GM23248 (cell line): ENCODE measurements around the gene UNC93B1. TPM values are rescaled to one million over a fixed set of nuclear protein-coding genes. Genes with fewer than 3 reads are reported as not detected.

Experiments used
- DNase-seq: peaks from one replicate; pipeline ENCODE4 v3.0.0-alpha.2; 2015
- H2AFZ ChIP-seq: fragments of 200-600 bp; sonication (generic); 2 replicates; pipeline ENCODE4 v1.6.1; 2016; ENCODE audit warnings: antibody characterized with exemption
- H3F3A ChIP-seq: fragments of 200-600 bp; sonication (generic); 2 replicates; pipeline ENCODE4 v1.6.1; 2016; ENCODE audit warnings: mild to moderate bottlenecking, antibody characterized with exemption, mixed run types; ENCODE audit not compliant: insufficient read depth
- H3K27ac ChIP-seq: fragments of 200-600 bp; sonication (generic); 2 replicates; pipeline ENCODE4 v1.5.1; 2016; ENCODE audit warnings: mild to moderate bottlenecking
- H3K27me3 ChIP-seq: fragments of 200-600 bp; sonication (generic); replicated peaks from 2 replicates; pipeline ENCODE4 v1.6.1; 2016; ENCODE audit warnings: mild to moderate bottlenecking; ENCODE audit not compliant: insufficient read depth
- H3K36me3 ChIP-seq: fragments of 200-600 bp; sonication (generic); 2 replicates; pipeline ENCODE4 v1.6.1; 2016; ENCODE audit warnings: low read depth, mild to moderate bottlenecking
- H3K4me1 ChIP-seq: fragments of 200-600 bp; sonication (generic); 2 replicates; pipeline ENCODE4 v1.6.1; 2016; ENCODE audit warnings: mild to moderate bottlenecking; ENCODE audit not compliant: insufficient read depth
- H3K4me2 ChIP-seq: fragments of 200-600 bp; sonication (generic); one replicate; pipeline ENCODE4 v1.6.1; 2016; ENCODE audit warnings: mild to moderate bottlenecking; ENCODE audit not compliant: unreplicated experiment
- H3K4me3 ChIP-seq: fragments of 200-600 bp; sonication (generic); 2 replicates; pipeline ENCODE4 v1.5.1; 2016; ENCODE audit warnings: mild to moderate bottlenecking
- H3K79me2 ChIP-seq: fragments of 200-600 bp; sonication (generic); 2 replicates; pipeline ENCODE4 v1.6.1; 2016; ENCODE audit warnings: mild to moderate bottlenecking; ENCODE audit not compliant: insufficient read depth
- H3K9ac ChIP-seq: fragments of 200-600 bp; sonication (generic); 2 replicates; pipeline ENCODE4 v1.6.1; 2016; ENCODE audit warnings: mild to moderate bottlenecking
- H3K9me2 ChIP-seq: fragments of 200-600 bp; sonication (generic); 2 replicates; pipeline ENCODE4 v1.6.1; 2016; ENCODE audit warnings: mixed run types, mild to moderate bottlenecking, moderate library complexity; ENCODE audit not compliant: insufficient read depth
- H3K9me3 ChIP-seq: fragments of 200-600 bp; sonication (generic); one replicate; pipeline ENCODE4 v1.6.1; 2017; ENCODE audit warnings: low read depth
- H4K20me1 ChIP-seq: fragments of 200-600 bp; sonication (generic); 2 replicates; pipeline ENCODE4 v1.6.0; 2016; ENCODE audit not compliant: insufficient read depth
- EZH2 ChIP-seq: fragments of 200-600 bp; sonication (generic); IDR thresholded peaks from 2 replicates; pipeline ENCODE4 v1.6.1; 2018; ENCODE audit warnings: antibody characterized with exemption, mild to moderate bottlenecking; ENCODE audit not compliant: insufficient read depth, poor library complexity, severe bottlenecking
- EZH2phosphoT487 ChIP-seq: fragments of 200-600 bp; sonication (generic); IDR thresholded peaks from 2 replicates; pipeline ENCODE4 v1.6.1; 2018; ENCODE audit warnings: antibody characterized with exemption, moderate library complexity, mild to moderate bottlenecking, low read depth; ENCODE audit not compliant: insufficient read depth
- WGBS, 2 experiments: methylation state at CpG; one replicate each; pipeline ENCODE4 v1.1.6; 2015 to 2017; ENCODE audit warnings: low lambda C conversion rate in 2 of 2, low coverage in 1 of 2; ENCODE audit errors: missing lambda C conversion rate in 2 of 2; 5-methylcytosine and 5-hydroxymethylcytosine counted together
- in situ Hi-C: fragments of 300-500 bp; cut with MboI; formaldehyde crosslinking; loops from 2 replicates; pipeline ENCODE4 v1.15.0; 2020
- polyA plus RNA-seq: library from polyadenylated mRNA; unstranded; fragments of >200 nt; fragmentation: Nextera tagmentation; extraction: Ambion mirVana; gene quantifications from 2 replicates; pipeline ENCODE4 v1.2.1, GENCODE V29; 2016
- total RNA-seq: library from RNA; depleted of rRNA; stranded (reverse); fragments of >200 nt; shearing (Covaris generic); gene quantifications from 2 replicates; pipeline ENCODE4 v1.2.3, GENCODE V29; 2014

UNC93B1 gene
- total and polyA plus RNA-seq, 2 experiments from 2014 or later, result 20.9 to 41.1 TPM

DNA sequence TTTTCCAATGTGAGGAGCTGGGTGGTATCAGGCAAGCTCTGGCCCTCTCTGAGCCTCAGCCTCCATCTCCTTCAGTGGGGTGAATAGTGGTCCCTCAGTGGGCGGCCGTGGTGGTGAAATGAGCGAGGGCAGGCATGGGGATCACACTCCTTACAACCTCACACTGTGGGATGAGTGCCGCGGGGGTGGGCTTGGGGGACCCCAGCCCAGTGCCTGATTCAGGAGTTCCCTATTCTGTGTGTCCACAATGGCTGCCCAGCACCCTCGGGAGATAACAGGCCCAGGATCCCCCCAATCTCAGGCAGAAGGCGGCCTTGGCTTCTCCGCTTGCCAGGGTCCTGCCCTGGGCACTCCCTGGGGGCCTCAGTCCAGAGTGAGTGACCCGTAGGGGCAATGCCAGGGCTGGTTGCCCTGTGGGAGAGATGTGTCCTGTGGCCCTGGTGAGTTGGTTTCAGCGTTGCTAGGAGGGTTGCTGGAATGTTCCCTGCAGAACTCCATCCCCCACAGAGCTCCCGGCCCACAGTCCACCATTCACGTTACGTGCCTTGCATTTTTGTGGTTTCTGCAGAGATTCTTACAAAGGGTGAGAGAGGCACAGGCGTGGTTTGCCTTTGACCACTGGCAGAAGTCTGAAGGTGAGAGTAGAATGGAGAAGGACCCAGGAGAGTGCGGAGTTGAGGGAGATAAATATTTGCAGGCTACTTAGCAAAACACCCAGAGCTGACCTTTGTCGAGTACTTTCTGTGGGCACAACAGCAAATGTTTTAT is 9.1 kb upstream of the UNC93B1 start:
- Histone ChIP-seq H3K9me2 (no peaks in the 10 kb centered on the region), H3F3A (peaks cover 19% of the 10 kb centered on the region), H3K4me2 (peak overlapping the region; percentile 59), H3K79me2 (peaks cover 28% of the 10 kb centered on the region), H3K27me3 (no peaks in the 10 kb centered on the region), H3K9ac (peak overlapping the region; percentile 74), H4K20me1 (no peaks in the 10 kb centered on the region), H3K36me3 (no peaks in the 10 kb centered on the region; the same call in 1 of the 2 replicates), H3K4me3 (no peak overlapping the region), H3K9me3 (no peaks in the 10 kb centered on the region), H3K27ac (peak overlapping the region; percentile 99), H2AFZ (no peak overlapping the region), H3K4me1 (peaks cover 53% of the 10 kb centered on the region)
- WGBS, 2 experiments, result 47 to 51% methylated on average over 15 to 16 of the region's 16 CpGs
- in situ Hi-C loops, result no loop called here
- peak; percentile 98 for DNase-seq
- no peak for TF ChIP-seq EZH2
- no peak for TF ChIP-seq EZH2phosphoT487

DNA sequence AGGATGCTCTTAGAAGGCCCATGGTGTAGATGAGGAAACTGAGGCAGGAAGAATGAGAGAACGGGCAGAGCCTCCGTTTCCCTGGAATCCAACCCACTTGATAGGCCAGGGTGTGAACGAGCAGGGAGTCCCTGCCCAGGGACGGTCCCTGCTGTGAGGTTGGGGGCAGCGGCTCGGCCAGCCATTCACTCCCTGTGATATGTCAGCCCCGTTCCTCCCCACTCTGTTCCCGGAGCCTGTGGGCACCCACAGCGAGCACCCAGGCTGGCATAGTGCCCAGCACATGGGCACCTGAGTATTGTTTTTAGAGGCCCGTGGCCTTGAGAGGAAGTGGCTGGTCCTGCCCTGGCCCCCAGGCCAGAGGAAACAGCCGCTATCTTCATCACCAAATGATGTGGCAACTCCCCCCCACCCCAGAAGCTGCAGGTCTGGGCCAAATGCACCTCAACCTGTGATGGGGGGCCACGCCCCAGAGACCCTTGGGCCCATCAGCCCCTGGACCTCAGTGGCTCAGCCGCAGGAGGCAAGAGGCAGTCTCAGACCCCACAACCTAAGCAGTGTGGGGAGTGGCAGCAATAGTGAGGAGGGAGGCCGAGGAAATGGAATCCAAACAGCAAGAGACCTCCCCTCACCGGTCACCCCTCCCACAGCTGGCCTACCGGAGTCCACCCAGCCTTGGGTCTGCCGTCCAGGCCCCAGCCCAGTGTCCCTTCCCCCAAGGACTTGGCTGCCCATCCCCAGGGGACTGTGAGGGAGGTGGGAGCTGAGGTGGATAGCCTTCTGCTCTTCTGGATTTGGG is 8.3 kb upstream of the UNC93B1 start:
- H3K9me3 ChIP-seq, result no peaks in the 10 kb centered on the region
- H3K9me2 ChIP-seq, result no peaks in the 10 kb centered on the region
- H4K20me1 ChIP-seq, result no peaks in the 10 kb centered on the region
- peak overlapping the region; percentile 74 for H3K9ac ChIP-seq
- peak overlapping the region; percentile 99 for H3K27ac ChIP-seq
- TF ChIP-seq EZH2phosphoT487 (no peak), EZH2 (no peak)
- no peak overlapping the region for H3K4me3 ChIP-seq
- peaks cover 19% of the 10 kb centered on the region for H3F3A ChIP-seq
- 93 to 94% methylated on average over 17 of the region's 17 CpGs for WGBS, 2 experiments
- H3K4me1 ChIP-seq, result peaks cover 53% of the 10 kb centered on the region
- no peak for DNase-seq
- peaks cover 28% of the 10 kb centered on the region for H3K79me2 ChIP-seq
- in situ Hi-C loops, result no loop called here
- no peaks in the 10 kb centered on the region for H3K27me3 ChIP-seq
- no peak overlapping the region for H2AFZ ChIP-seq
- H3K36me3 ChIP-seq, result no peaks in the 10 kb centered on the region; the same call in 1 of the 2 replicates
- peak overlapping the region; percentile 14 for H3K4me2 ChIP-seq

DNA sequence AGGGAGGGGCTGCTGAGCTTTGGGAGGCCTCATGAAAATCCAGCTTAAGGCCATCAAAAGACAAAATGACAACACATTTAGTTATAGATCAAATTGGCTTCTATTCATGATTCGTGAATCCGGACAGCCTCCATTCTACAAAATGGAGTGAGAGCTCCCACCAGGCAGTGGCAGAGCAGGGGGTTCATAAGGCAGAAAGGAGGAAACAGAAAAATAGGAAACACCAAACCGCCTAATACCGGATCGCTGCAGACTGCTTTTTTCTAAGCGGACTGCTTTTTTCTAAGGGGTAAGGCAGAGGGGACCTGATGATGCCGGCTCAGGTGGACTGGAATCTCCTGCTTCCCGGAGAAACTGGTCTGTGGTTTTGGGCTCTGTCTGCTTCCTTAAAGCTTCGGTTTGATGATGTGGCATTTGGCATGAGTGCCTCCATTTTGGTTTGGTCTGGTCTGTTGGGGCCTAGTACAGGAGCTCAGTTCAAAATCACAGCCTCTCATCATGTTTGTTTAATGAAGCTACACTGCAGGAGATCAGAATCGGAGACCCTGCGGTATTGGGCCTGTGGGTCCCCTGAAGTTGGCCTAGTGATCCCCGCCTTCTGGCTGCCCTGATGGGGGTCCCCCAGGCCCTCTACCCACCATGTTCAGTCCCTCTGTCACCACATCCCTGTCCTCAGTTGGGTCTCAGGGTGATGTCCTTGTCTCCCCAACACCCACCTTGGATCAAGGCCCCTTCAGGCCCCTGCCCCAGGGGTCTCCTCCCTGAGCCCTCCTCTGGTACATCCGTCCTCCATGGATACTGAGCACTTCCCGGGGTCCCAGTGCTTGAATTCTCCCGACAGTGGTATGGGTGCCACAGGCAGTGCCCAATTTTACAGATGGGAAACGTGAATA is 7.4 kb upstream of the UNC93B1 start:
- Histone ChIP-seq H2AFZ (no peak overlapping the region; the same call in 1 of the 2 replicates), H3K9me2 (no peaks in the 10 kb centered on the region), H4K20me1 (no peaks in the 10 kb centered on the region), H3K9me3 (no peaks in the 10 kb centered on the region), H3K27ac (peak overlapping the region; percentile 99), H3K4me2 (peak overlapping the region; percentile 93), H3K36me3 (no peaks in the 10 kb centered on the region; the same call in 1 of the 2 replicates), H3F3A (peaks cover 19% of the 10 kb centered on the region), H3K9ac (peak overlapping the region; percentile 96), H3K4me3 (peak overlapping the region; percentile 80), H3K79me2 (peaks cover 28% of the 10 kb centered on the region), H3K27me3 (no peaks in the 10 kb centered on the region), H3K4me1 (peaks cover 48% of the 10 kb centered on the region)
- DNase-seq, result no peak
- in situ Hi-C loops, result no loop called here
- WGBS, 2 experiments, result 77 to 78% methylated on average over 16 of the region's 16 CpGs
- TF ChIP-seq EZH2 (no peak), EZH2phosphoT487 (no peak)
